ENCODE results near the gene ZFP64.

ZFP64 gene

DNA sequence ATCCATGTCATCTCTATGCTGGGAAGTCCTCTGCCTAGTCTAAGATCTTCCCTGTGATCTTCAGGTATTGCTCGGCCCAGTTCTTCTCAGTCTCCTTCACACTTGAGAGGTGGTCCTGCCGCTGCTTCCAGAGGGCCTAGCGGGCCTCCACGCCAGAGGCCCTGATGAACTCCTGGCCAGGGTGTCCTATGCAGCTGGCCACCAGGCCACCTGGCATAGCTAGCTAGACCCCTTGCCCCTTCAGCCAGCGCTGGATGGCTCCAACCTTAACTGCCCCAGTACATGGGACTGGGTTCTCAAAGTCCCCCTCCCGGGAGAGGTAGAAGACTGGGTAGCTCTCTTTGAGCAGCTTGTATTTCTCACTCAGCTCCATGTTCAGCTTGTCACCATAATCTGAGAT, 81.1 kb downstream of the ZFP64 start:
- no peak for DNase-seq (ENCODE audit: low read depth)
- TF ChIP-seq, protein P1, sequence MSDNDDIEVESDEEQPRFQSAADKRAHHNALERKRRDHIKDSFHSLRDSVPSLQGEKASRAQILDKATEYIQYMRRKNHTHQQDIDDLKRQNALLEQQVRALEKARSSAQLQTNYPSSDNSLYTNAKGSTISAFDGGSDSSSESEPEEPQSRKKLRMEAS (IDR thresholded peaks at IDR 0.05; ENCODE audit: low read depth, low read length) = no peak
- TF ChIP-seq MYC (IDR thresholded peaks at IDR 0.05; ENCODE audit: low read depth, low read length) = no peak
- no peak for TF ChIP-seq POLR2A (IDR thresholded peaks at IDR 0.05; ENCODE audit: extremely low read depth, insufficient read length)
- TF ChIP-seq, protein P2, sequence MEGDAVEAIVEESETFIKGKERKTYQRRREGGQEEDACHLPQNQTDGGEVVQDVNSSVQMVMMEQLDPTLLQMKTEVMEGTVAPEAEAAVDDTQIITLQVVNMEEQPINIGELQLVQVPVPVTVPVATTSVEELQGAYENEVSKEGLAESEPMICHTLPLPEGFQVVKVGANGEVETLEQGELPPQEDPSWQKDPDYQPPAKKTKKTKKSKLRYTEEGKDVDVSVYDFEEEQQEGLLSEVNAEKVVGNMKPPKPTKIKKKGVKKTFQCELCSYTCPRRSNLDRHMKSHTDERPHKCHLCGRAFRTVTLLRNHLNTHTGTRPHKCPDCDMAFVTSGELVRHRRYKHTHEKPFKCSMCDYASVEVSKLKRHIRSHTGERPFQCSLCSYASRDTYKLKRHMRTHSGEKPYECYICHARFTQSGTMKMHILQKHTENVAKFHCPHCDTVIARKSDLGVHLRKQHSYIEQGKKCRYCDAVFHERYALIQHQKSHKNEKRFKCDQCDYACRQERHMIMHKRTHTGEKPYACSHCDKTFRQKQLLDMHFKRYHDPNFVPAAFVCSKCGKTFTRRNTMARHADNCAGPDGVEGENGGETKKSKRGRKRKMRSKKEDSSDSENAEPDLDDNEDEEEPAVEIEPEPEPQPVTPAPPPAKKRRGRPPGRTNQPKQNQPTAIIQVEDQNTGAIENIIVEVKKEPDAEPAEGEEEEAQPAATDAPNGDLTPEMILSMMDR (IDR thresholded peaks at IDR 0.05; ENCODE audit: low read depth, low read length) = no peak
- H3K4me3 ChIP-seq (ENCODE audit: low read depth, low read length) = no peak overlapping the region

DNA sequence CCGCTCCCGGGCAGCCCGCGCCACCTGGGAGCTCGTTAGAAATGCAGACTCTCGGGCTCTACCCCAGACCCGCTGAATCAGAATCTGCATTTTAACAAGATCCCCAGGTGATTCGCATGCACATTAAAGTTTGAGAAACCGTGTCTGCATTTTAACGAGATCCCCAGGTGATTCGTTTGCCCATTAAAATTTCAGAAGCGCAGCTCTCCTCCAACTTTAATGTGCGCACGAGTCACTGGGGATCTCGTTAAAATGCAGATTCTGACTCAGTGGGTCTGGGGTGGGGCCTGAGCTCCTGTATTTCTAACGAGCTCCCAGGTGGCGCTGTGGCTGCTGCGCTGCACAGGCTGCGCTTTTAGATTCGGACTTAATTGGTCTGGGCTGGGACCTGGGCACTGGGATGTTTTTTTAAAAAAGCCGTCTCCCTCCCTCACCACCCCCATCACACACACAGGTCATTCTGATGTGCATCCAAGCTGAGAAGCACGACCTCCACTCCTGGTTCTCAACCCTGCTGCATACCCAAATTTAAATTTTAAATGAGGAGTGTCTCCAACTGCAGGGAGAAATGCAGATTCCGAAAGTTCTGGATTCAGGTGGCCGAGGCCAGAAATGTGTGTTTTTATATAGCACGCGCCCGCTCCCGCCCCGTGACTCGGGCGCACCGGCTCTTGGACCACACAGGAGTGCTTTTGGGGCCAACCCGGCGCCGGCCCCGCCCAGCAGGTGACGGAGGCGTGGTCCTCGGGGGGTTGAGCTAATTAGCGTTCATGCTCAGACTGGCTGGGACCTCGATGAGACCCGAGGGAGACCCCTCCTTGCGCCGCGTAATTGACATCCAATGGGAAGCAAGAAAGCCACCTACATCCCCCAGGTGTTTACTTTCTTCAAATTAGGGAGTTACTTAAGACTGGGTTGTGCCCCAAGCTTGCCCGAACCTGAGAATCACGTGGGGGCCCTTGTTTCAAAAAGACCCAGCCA, 85.8 kb downstream of the ZFP64 start:
- H3K4me3 ChIP-seq (ENCODE audit: low read depth, low read length) = no peak overlapping the region
- DNase-seq (ENCODE audit: low read depth) = no peak
- TF ChIP-seq, protein P1 (IDR thresholded peaks at IDR 0.05; ENCODE audit: low read depth, low read length) = no peak
- TF ChIP-seq, protein P2 (IDR thresholded peaks at IDR 0.05; ENCODE audit: low read depth, low read length) = no peak
- TF ChIP-seq MYC (IDR thresholded peaks at IDR 0.05; ENCODE audit: low read depth, low read length) = no peak
- TF ChIP-seq POLR2A (IDR thresholded peaks at IDR 0.05; ENCODE audit: extremely low read depth, insufficient read length) = no peak

DNA sequence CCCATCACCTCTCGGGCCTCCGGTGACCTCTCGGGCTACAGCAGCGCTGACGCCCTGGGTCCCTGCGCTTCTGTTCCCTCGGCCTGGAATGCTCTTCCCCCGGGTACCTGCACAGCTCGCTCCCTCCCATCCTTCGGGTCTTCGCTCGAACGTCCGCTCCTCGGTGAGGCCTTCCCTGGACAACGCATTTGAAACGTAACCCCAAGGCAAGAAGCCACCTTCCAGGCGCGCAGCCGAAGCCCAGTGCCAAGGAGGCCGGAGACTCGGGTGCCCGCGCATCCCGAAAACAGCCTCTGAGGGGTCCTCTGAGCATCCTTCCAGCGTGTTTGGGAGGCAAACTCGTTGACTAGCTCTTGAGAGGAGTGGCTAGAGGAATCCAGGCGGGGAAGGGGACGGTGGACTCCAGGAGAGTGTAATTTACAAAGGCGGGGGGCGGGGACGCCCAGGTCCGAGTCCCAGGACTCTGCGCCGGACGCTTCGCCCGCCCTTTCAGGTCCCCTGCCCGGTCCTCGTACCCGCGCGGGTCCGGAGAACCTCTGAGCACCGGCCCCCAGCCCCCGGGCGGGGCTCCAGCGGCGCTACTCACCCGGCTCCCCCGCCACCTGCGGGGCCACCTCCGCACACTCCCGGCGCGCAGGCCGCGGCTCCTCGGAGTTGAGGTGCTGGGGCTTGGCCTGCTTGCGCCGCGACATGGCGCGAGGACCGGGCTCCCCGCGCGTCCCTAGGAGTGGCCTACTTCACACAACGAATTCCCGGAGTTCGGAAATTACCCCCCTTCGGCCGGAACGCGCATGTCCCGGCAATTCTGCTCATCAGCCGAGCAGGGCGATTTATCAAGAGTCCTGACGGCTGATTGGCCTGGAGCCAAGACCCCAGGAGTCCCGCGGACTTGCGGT, 86.8 kb downstream of the ZFP64 start:
- H3K4me3 ChIP-seq (ENCODE audit: low read depth, low read length) = no peak overlapping the region
- no peak for DNase-seq (ENCODE audit: low read depth)
- TF ChIP-seq, protein P1 (IDR thresholded peaks at IDR 0.05; ENCODE audit: low read depth, low read length) = no peak
- TF ChIP-seq MYC (IDR thresholded peaks at IDR 0.05; ENCODE audit: low read depth, low read length) (no peak), POLR2A (IDR thresholded peaks at IDR 0.05; ENCODE audit: extremely low read depth, insufficient read length) (no peak)
- TF ChIP-seq, protein P2 (IDR thresholded peaks at IDR 0.05; ENCODE audit: low read depth, low read length) = no peak

DNA sequence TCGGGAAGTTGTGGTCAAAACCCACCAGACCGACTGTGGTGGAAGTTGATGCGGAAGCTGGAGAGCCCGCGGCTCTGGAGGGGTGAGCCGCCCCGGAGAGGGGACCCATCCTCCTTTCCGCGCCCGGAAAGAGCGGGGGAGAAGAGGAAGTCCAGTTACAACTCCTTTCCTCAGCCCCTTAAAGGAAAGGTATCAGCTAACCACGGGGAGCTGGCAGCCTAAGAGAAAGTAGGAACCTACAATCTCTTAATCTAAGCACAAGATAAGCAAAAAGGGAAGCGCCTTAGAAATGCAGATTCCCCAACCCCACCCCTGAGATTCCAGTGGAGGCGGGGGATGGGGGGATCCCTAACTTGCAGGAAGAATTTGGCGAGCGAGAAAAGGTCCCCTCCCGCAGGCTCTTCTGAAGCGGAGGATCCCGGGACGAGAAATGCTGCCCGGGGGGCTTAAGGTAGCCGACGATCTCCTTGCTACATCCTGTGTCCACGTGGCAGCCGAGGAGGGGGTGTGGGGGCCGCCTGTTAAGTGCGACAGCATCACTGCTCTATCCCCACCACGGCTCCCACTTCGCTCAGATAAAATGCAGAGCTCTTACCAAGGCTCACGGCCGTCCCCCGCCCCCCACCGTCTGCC, 87.5 kb downstream of the ZFP64 start:
- no peak overlapping the region for H3K4me3 ChIP-seq (ENCODE audit: low read depth, low read length)
- DNase-seq (ENCODE audit: low read depth) = peak; percentile 90
- TF ChIP-seq, protein P1 (IDR thresholded peaks at IDR 0.05; ENCODE audit: low read depth, low read length) = no peak
- TF ChIP-seq, protein P2 (IDR thresholded peaks at IDR 0.05; ENCODE audit: low read depth, low read length) = no peak
- TF ChIP-seq POLR2A (IDR thresholded peaks at IDR 0.05; ENCODE audit: extremely low read depth, insufficient read length) (no peak), MYC (IDR thresholded peaks at IDR 0.05; ENCODE audit: low read depth, low read length) (no peak; the same call in 1 of the 2 replicates)

DNA sequence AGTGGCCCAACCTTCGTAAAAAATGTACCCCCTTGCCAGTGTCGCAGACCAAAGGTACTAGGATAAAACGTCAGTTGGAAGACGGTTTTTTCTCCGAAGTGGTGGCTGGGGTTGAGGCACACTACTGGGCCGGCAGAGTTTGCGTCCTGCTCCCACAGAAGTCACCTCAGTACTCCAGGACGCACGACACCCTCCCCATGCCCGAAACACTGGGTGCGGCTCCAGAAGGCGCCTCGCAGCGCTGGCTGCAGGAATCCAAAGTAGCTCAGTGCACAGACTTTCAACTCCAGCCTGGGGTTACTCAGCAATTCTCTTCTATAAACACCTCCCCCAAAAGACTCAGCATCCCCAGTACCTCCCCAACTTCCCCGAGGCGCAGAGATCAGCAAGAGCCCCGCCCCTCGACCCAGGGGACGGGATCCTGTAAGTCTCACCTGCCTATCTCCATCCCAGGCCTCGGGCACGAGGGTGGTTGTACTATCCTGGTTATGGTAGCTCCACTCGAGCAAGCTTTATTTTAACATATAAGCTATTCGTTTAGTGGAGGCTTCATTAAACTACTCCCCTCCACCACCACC, 88.2 kb downstream of the ZFP64 start:
- TF ChIP-seq, protein P2 (IDR thresholded peaks at IDR 0.05; ENCODE audit: low read depth, low read length) = no peak
- TF ChIP-seq, protein P1 (IDR thresholded peaks at IDR 0.05; ENCODE audit: low read depth, low read length) = no peak
- TF ChIP-seq POLR2A (IDR thresholded peaks at IDR 0.05; ENCODE audit: extremely low read depth, insufficient read length) (no peak), MYC (IDR thresholded peaks at IDR 0.05; ENCODE audit: low read depth, low read length) (no peak)
- no peak overlapping the region for H3K4me3 ChIP-seq (ENCODE audit: low read depth, low read length)

More for the DNA sequence above, 88.2 kb downstream of the ZFP64 start:
- DNase-seq (ENCODE audit: low read depth) = peak; percentile 85
